ENCODE results near the gene CCNA1. TPM values are rescaled to one million over a fixed set of nuclear protein-coding genes. Genes with fewer than 3 reads are reported as not detected.
A peak's percentile ranks its signal among the peaks of the same experiment; 100 is the strongest.

Gene CCNA1
- total RNA-seq, 1 experiment from 2014 or later = 2.6 TPM

- no peaks in the 10 kb centered on the region for H3K27me3 ChIP-seq
- no peaks in the 10 kb centered on the region for H3K36me3 ChIP-seq
- no peaks in the 10 kb centered on the region for H3K9me3 ChIP-seq (replicated peaks)
- no peak overlapping the region for H3K4me3 ChIP-seq
- no peak for DNase-seq
- H3K4me1 ChIP-seq = no peaks in the 10 kb centered on the region
- H3K27ac ChIP-seq = no peak overlapping the region
These were observed 4.5 kb downstream of the CCNA1 start for GRCh38 chr13:36436811-36437210.

- Histone ChIP-seq H3K27me3 (no peaks in the 10 kb centered on the region), H3K27ac (no peak overlapping the region), H3K36me3 (no peaks in the 10 kb centered on the region), H3K4me3 (no peak overlapping the region), H3K9me3 (replicated peaks) (no peaks in the 10 kb centered on the region), H3K4me1 (no peaks in the 10 kb centered on the region)
- DNase-seq = no peak
These were observed 6.5 kb downstream of the CCNA1 start for GRCh38 chr13:36438594-36439483.

DNA sequence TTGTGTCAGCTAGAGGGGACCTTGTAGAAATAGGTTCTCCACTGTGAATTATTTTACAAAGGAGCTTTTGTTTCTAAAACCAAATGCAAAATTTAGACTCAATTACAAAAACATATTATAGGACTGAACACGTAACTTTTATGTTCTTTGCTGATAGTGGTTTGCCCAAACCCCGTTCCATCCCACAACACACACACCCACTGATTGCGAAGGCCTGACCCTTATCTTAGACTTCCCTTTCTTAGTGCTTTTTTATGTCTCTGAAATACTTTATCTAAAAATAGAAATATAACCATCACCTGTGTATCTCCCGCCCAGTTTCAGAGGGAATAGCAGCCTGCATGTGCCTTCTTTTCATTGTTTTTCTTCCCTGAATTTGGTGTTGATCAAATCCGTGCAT lies 13.0 kb downstream of the CCNA1 start:
- H3K4me3 ChIP-seq = no peak overlapping the region
- peaks cover under 1% of the 10 kb centered on the region; the same call in 1 of the 2 replicates for H3K4me1 ChIP-seq
- H3K36me3 ChIP-seq = no peaks in the 10 kb centered on the region
- no peak overlapping the region for H3K27ac ChIP-seq
- no peaks in the 10 kb centered on the region for H3K9me3 ChIP-seq (replicated peaks)
- no peaks in the 10 kb centered on the region for H3K27me3 ChIP-seq
- no peak for DNase-seq

- Histone ChIP-seq H3K36me3 (no peaks in the 10 kb centered on the region), H3K27me3 (no peaks in the 10 kb centered on the region), H3K9me3 (replicated peaks) (no peaks in the 10 kb centered on the region), H3K4me1 (peaks cover 2% of the 10 kb centered on the region; the same call in 1 of the 2 replicates), H3K27ac (no peak overlapping the region), H3K4me3 (no peak overlapping the region)
- DNase-seq = no peak
These were observed 13.6 kb downstream of the CCNA1 start for GRCh38 chr13:36445891-36446351.

DNA sequence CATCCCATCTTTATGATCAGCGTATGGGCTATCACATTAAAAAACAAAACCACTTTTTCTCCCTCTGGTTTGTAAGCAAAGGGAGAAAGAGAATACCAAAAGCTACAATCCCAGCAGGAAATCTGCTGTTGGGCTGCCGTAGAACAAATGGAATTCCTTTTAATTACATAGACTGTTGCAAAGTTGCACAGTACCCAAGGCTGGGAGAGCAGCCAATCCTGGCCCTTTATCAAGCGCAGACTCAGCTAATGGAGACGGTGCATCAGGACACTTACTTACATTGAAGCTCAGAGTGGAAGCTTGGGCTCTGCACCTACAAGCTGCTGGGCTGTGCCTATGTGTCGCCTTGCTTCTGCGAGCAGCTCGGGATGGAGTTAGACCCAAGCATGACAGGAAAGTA lies 15.2 kb downstream of the CCNA1 start:
- no peak for DNase-seq
- no peaks in the 10 kb centered on the region for H3K36me3 ChIP-seq
- no peaks in the 10 kb centered on the region for H3K9me3 ChIP-seq (replicated peaks)
- no peak overlapping the region for H3K27ac ChIP-seq
- no peak overlapping the region for H3K4me3 ChIP-seq
- no peaks in the 10 kb centered on the region for H3K27me3 ChIP-seq
- peaks cover 2% of the 10 kb centered on the region; the same call in 1 of the 2 replicates for H3K4me1 ChIP-seq

DNA sequence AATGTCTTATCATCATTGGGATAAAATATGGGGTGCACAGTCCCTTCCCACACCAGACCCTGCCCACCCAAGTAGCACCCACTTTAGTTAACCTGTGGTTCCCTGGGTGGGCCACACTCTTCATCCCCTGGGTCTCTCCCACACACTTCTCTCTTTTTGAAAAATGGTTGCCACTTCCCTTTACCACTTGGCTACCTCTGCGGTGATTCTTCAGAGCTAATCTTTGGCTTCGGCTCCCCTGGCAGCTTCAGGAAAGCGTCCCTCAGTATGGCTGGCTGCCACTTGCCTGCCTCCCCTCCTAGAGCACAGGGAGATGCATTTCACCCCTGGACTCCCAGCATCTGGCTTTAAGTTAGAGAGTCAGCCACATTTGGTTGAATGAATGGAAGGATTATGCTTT lies 18.2 kb downstream of the CCNA1 start:
- no peaks in the 10 kb centered on the region for H3K9me3 ChIP-seq (replicated peaks)
- no peaks in the 10 kb centered on the region for H3K36me3 ChIP-seq
- no peaks in the 10 kb centered on the region for H3K27me3 ChIP-seq
- no peak overlapping the region for H3K27ac ChIP-seq
- peak in 1 of 2 experiments; percentile 39 for DNase-seq
- no peak overlapping the region for H3K4me3 ChIP-seq
- peaks cover 2% of the 10 kb centered on the region; the same call in 1 of the 2 replicates for H3K4me1 ChIP-seq

- Histone ChIP-seq H3K9me3 (replicated peaks) (no peaks in the 10 kb centered on the region), H3K36me3 (no peaks in the 10 kb centered on the region), H3K27ac (no peak overlapping the region), H3K4me1 (peaks cover 2% of the 10 kb centered on the region; the same call in 1 of the 2 replicates), H3K4me3 (no peak overlapping the region), H3K27me3 (no peaks in the 10 kb centered on the region)
- peak in 1 of 2 experiments; percentile 34 for DNase-seq
These were observed 21.2 kb downstream of the CCNA1 start for GRCh38 chr13:36453516-36453915.

DNA sequence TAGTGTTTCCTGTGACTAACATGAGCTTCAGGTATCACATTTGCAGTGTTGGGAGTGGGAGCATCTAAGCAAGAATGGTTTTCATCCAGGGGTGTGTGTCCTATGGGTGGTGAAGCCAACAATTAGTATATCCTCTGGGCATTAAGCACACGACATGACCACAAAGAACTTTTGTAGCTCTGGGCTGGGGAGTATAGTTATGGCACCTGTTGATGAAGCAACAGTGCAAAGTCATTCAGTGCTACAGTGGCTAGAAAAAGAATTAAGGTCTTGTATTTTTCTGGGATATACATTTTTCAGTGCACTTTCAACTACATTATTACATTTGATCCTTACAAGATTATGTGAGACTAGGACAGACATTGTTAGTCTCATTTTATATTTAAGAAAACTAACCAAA lies 21.8 kb downstream of the CCNA1 start:
- Histone ChIP-seq H3K27me3 (no peaks in the 10 kb centered on the region), H3K4me3 (no peak overlapping the region), H3K9me3 (replicated peaks) (no peaks in the 10 kb centered on the region), H3K4me1 (peaks cover 2% of the 10 kb centered on the region; the same call in 1 of the 2 replicates), H3K27ac (no peak overlapping the region), H3K36me3 (no peaks in the 10 kb centered on the region)
- no peak for DNase-seq

- no peak for DNase-seq
- Histone ChIP-seq H3K36me3 (no peaks in the 10 kb centered on the region), H3K27me3 (no peaks in the 10 kb centered on the region), H3K4me1 (peaks cover 2% of the 10 kb centered on the region; the same call in 1 of the 2 replicates), H3K27ac (no peak overlapping the region), H3K4me3 (no peak overlapping the region), H3K9me3 (replicated peaks) (no peaks in the 10 kb centered on the region)
These were observed 22.7 kb downstream of the CCNA1 start for GRCh38 chr13:36454987-36455386.

DNA sequence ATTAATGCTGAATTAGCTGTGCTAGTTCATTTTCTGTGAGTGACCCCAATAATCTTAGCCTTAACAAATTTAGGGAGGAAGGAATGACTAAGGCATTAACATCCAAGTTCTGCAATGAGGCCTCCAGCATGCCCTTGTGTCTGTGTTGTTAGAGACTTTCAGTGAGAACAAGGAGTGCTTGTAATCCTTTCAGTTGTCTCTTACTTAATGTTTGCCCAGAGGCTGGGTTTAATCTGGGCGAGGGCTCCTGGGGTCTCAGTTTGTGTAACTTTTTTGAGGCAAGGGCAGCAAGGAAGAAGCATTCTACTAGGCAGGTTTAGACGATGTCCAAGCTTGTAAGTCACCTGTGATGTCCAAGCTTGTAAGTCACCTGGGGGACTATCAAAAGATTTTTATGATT lies 24.3 kb downstream of the CCNA1 start:
- no peak for DNase-seq

DNA sequence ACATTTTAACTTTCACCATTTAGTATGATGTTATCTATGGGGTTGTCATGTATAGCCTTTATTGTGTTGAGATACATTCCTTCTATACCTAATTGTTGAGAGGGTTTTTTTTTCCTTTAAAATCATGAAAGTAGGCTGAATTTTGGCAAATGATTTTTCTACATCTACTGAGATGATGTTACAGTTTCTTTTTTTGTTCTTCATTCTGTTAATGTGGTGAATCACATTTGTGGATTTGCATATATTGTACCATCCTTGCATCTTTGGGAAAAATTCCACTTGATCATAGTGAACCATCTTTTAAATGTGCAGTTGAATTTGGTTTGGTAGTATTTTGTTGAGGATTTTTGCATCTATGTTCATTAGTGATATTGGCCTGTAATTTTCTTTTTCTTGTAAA lies 29.2 kb downstream of the CCNA1 start:
- no peaks in the 10 kb centered on the region; the same call in 1 of the 2 replicates for H3K27me3 ChIP-seq
- no peaks in the 10 kb centered on the region for H3K36me3 ChIP-seq
- no peaks in the 10 kb centered on the region for H3K4me1 ChIP-seq
- H3K4me3 ChIP-seq = no peak overlapping the region
- H3K9me3 ChIP-seq (replicated peaks) = no peaks in the 10 kb centered on the region
- DNase-seq = no peak
- no peak overlapping the region for H3K27ac ChIP-seq

More for the DNA sequence above, 24.3 kb downstream of the CCNA1 start:
- Histone ChIP-seq H3K9me3 (replicated peaks) (no peaks in the 10 kb centered on the region), H3K27me3 (no peaks in the 10 kb centered on the region), H3K36me3 (no peaks in the 10 kb centered on the region), H3K4me1 (no peaks in the 10 kb centered on the region), H3K27ac (no peak overlapping the region), H3K4me3 (no peak overlapping the region)

DNA sequence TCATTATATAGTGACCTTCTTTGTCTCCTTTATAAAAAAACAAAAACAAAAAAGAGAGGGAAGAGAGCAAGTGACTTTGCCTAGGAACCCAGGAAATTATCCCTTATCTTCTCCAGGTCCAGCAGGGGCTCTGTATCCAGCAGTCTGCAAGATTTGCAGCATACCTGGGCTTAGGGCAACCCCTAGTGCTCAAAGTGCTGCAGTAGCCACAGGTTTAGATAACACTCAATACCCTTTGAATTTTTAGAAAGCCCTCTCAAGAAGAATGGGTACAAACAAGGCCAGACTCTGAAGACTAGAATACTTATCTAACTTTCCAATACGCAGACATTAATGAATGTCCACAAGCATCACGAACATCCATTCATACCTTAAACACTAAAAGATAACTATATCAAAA lies 43.2 kb downstream of the CCNA1 start:
- Histone ChIP-seq H3K4me1 (no peaks in the 10 kb centered on the region), H3K27me3 (no peaks in the 10 kb centered on the region; the same call in none of the 2 replicates), H3K27ac (no peak overlapping the region), H3K36me3 (no peaks in the 10 kb centered on the region), H3K4me3 (no peak overlapping the region), H3K9me3 (replicated peaks) (no peaks in the 10 kb centered on the region)
- peak; percentile 21 to 54 for DNase-seq

- Histone ChIP-seq H3K27me3 (no peaks in the 10 kb centered on the region; the same call in none of the 2 replicates), H3K4me1 (no peaks in the 10 kb centered on the region), H3K27ac (no peak overlapping the region), H3K36me3 (no peaks in the 10 kb centered on the region), H3K9me3 (replicated peaks) (no peaks in the 10 kb centered on the region), H3K4me3 (no peak overlapping the region)
- no peak for DNase-seq
These were observed 44.4 kb downstream of the CCNA1 start for GRCh38 chr13:36476661-36477060.

DNA sequence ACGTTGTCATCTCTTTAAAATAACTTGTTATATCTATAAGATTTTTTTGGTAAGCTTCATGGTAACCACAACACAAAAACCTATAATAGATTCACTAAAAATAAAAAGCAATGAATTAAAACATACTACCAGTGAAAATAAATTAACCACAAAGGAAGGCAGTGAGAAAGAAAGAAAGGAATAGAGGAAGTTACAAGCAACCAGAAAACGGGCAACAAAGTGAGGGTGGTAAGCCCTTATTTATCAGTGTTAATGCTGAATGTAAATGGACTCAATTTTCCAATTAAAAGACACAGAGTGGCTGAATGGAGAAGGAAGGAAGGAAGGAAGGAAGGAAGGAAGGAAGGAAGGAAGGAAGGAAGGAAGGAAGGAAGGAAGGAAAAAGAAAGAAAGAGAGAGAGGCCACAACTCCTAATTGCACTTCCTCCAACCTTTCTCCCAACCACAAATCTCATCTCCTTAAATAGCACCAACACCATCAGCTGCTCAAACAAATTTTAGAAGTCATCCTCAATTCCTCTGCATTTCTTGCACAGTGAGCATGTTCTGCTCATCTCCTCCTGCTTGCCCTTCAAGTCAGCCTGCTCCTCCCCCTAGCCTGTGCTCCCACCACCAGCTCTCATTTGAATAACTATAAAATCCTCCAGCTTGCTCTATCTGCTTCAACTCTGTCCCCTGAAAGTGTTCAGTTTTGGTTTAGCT lies 48.6 kb downstream of the CCNA1 start:
- Histone ChIP-seq H3K36me3 (no peaks in the 10 kb centered on the region), H3K27ac (no peak overlapping the region), H3K9me3 (replicated peaks) (no peaks in the 10 kb centered on the region), H3K27me3 (no peaks in the 10 kb centered on the region; the same call in none of the 2 replicates), H3K4me3 (no peak overlapping the region), H3K4me1 (no peaks in the 10 kb centered on the region)
- no peak for DNase-seq

DNA sequence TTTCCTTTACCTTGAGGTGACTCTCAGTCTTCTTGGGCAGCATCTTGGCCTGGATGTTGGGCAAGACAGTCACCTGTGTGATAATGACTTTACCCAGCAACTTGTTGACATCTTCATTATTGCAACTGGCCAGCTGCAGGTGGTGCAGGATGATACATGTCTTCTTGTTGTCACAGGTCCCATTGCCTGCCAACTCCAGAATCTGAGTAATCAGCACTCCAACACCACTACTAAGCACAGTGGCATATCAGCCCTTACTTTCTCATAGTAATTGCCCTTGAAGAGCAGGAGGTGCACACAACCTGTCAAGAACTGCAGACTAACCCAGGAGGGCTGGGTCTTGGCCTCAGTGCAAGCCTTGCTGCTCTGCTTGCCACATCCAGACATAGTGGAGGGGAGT lies 57.8 kb downstream of the CCNA1 start:
- 0 out of 2 replicates have a peak, but pooled peaks cover 3% of the 10 kb centered on the region for H3K9me3 ChIP-seq (replicated peaks)
- no peaks in the 10 kb centered on the region for H3K27me3 ChIP-seq
- no peaks in the 10 kb centered on the region for H3K36me3 ChIP-seq
- DNase-seq = no peak
- H3K4me1 ChIP-seq = no peaks in the 10 kb centered on the region
- H3K27ac ChIP-seq = no peak overlapping the region
- H3K4me3 ChIP-seq = no peak overlapping the region
